HEK293 (cell line): ENCODE results near the gene SORL1-AS1.
"Not testable (repeated sequence)": the region's sequence is repeated elsewhere in the genome, so short reads cannot be mapped to it uniquely, and the experiment has no call there.

Source experiments
- CTCF ChIA-PET: fragments of 350-600 bp; formaldehyde crosslinking; extraction: SDS; loops from one replicate; lab custom pipeline; 2021; ENCODE audit warnings: antibody characterized with exemption; lab: Yijun Ruan, JAX
- POLR2A ChIA-PET: fragments of 300-600 bp; formaldehyde crosslinking; extraction: SDS; loops from one replicate; lab custom pipeline; 2020; ENCODE audit warnings: antibody characterized with exemption, inconsistent platforms; lab: Yijun Ruan, JAX
- H3K27ac ChIP-seq: fragments of 200-500 bp; sonication (Bioruptor generic); 2 replicates; pipeline ENCODE4 v1.5.1; 2014; ENCODE audit warnings: low read depth, low read length, control low read depth, inconsistent platforms; ENCODE audit errors: extremely low read depth
- H3K36me3 ChIP-seq, 2 experiments: fragments of 200-500 bp in 1 of 2; sonication (Bioruptor generic) in 1 of 2; 1 replicate in 1 of 2; 2 replicates in 1 of 2; pipeline ENCODE4 v1.5.1; 2014 to 2017; ENCODE audit warnings: inconsistent platforms in 2 of 2, low read length in 2 of 2; ENCODE audit not compliant: control insufficient read depth in 2 of 2, insufficient read depth in 1 of 2
- H3K4me1 ChIP-seq: fragments of 200-500 bp; sonication (Bioruptor generic); 2 replicates; pipeline ENCODE4 v1.5.1; 2014; ENCODE audit warnings: mild to moderate bottlenecking, low read length, inconsistent platforms; ENCODE audit not compliant: control insufficient read depth, insufficient read depth
- H3K4me3 ChIP-seq: 2 replicates; pipeline ENCODE4 v1.5.1; 2011; ENCODE audit warnings: low read depth, mild to moderate bottlenecking, control low read depth, low read length, moderate library complexity
- H3K9me3 ChIP-seq: fragments of 200-500 bp; sonication (Bioruptor generic); 2 replicates; pipeline ENCODE4 v1.5.1; 2014; ENCODE audit warnings: low read depth, low read length, inconsistent platforms; ENCODE audit not compliant: control insufficient read depth, insufficient read depth
- GLI2 ChIP-seq: fragments of 450-650 bp; formaldehyde crosslinking; IDR thresholded peaks from 2 replicates; pipeline ENCODE4; 2017; ENCODE audit warnings: missing biosample characterization, missing genetic modification characterization, low read depth, borderline replicate concordance
- KLF10 ChIP-seq: fragments of 450-650 bp; IDR thresholded peaks from 2 replicates; pipeline ENCODE4 v1.5.1; 2018; ENCODE audit warnings: missing biosample characterization, mild to moderate bottlenecking, missing genetic modification characterization
- MZF1 ChIP-seq: fragments of 450-650 bp; formaldehyde crosslinking; IDR thresholded peaks from 2 replicates; pipeline ENCODE4 v1.5.1; 2017; ENCODE audit warnings: missing biosample characterization, missing genetic modification characterization, borderline replicate concordance
- ZFHX2 ChIP-seq: fragments of 450-650 bp; formaldehyde crosslinking; conservative IDR thresholded peaks from 2 replicates; pipeline ENCODE4 v1.5.1; 2016; ENCODE audit warnings: missing biosample characterization, missing genetic modification characterization
- ZFP37 ChIP-seq: fragments of 450-650 bp; formaldehyde crosslinking; IDR thresholded peaks from 2 replicates; pipeline ENCODE4 v1.5.1; 2016; ENCODE audit warnings: missing biosample characterization, missing genetic modification characterization
- ZFP41 ChIP-seq: fragments of 450-650 bp; formaldehyde crosslinking; IDR thresholded peaks from 2 replicates; pipeline ENCODE4 v1.5.1; 2016; ENCODE audit warnings: missing biosample characterization, missing genetic modification characterization, borderline replicate concordance
- ZNF211 ChIP-seq: fragments of 450-650 bp; formaldehyde crosslinking; IDR thresholded peaks from 2 replicates; pipeline ENCODE4 v1.5.1; 2016; ENCODE audit warnings: low read depth, missing biosample characterization, missing genetic modification characterization
- ZNF280C ChIP-seq: fragments of 450-650 bp; formaldehyde crosslinking; IDR thresholded peaks from 2 replicates; pipeline ENCODE4 v1.5.1; 2016; ENCODE audit warnings: missing biosample characterization, missing genetic modification characterization
- ZNF558 ChIP-seq: fragments of 450-650 bp; formaldehyde crosslinking; IDR thresholded peaks from 2 replicates; pipeline ENCODE4 v1.5.1; 2016; ENCODE audit warnings: missing biosample characterization, missing genetic modification characterization
- ZNF561 ChIP-seq: fragments of 450-650 bp; IDR thresholded peaks from 2 replicates; pipeline ENCODE4 v1.5.1; 2018; ENCODE audit warnings: missing biosample characterization, missing genetic modification characterization, borderline replicate concordance
- ZNF585B ChIP-seq: fragments of 450-650 bp; formaldehyde crosslinking; IDR thresholded peaks from 2 replicates; pipeline ENCODE4 v1.5.1; 2016; ENCODE audit warnings: missing biosample characterization, missing genetic modification characterization
- ZNF621 ChIP-seq: fragments of 450-650 bp; formaldehyde crosslinking; IDR thresholded peaks from 2 replicates; pipeline ENCODE4 v1.5.1; 2017; ENCODE audit warnings: missing biosample characterization, missing genetic modification characterization
- ZSCAN4 ChIP-seq: fragments of 450-650 bp; formaldehyde crosslinking; IDR thresholded peaks from 2 replicates; pipeline ENCODE4 v1.5.1; 2017; ENCODE audit warnings: missing biosample characterization, missing genetic modification characterization
- TF ChIP-seq, protein P1 (sequence below): fragments of 450-650 bp; formaldehyde crosslinking; IDR thresholded peaks from 2 replicates; pipeline ENCODE4 v1.5.1; 2016; ENCODE audit warnings: missing biosample characterization, missing genetic modification characterization

The SORL1-AS1 gene

GRCh38 chr11:121411330-121411729, 41.4 kb downstream of the SORL1-AS1 start:
- H3K9me3 ChIP-seq, H3K36me3 ChIP-seq, H3K27ac ChIP-seq, CTCF ChIA-PET, H3K4me3 ChIP-seq, H3K4me1 ChIP-seq, POLR2A ChIA-PET: not testable (repeated sequence)

- POLR2A ChIA-PET, H3K36me3 ChIP-seq, H3K4me1 ChIP-seq, H3K4me3 ChIP-seq, H3K27ac ChIP-seq, H3K9me3 ChIP-seq: not testable (repeated sequence)
- CTCF ChIA-PET, result interaction anchor here (0.7 kb wide), 1 partner anchor 142 kb away, joined by 6 read pairs; no protein-coding TSS in a partner anchor
Observed at GRCh38 chr11:121410041-121410440, 42.7 kb downstream of the SORL1-AS1 start.

DNA sequence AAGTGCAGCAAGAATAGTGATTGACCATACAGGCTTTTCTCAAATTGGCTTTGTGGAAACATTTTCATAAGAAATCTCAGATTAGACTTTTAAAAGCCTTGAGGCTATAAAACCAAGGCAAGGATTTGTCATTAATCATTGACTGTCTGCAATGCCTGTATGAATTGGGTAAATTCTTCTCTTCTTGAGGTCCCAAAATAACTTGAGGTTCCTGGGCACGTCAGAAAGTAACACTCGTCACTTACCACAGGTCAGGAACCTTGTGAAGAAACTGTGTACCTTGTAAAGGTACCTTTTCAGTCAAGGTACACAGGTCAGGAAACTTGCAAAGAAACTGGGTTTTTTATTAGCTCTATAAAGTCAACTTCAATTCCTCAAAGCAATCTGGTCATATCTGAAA, 43.9 kb downstream of the SORL1-AS1 start:
- Histone ChIP-seq H3K27ac (no peak overlapping the region), H3K9me3 (no peaks in the 10 kb centered on the region), H3K36me3 (no peaks in the 10 kb centered on the region), H3K4me1 (no peaks in the 10 kb centered on the region), H3K4me3 (no peak overlapping the region)
- CTCF ChIA-PET, result no interaction called here
- TF ChIP-seq ZFP41 (no peak), ZNF585B (no peak), ZNF558 (tag by site-specific recombination) (no peak), ZNF621 (tag by site-specific recombination) (no peak)
- TF ChIP-seq, protein P1, sequence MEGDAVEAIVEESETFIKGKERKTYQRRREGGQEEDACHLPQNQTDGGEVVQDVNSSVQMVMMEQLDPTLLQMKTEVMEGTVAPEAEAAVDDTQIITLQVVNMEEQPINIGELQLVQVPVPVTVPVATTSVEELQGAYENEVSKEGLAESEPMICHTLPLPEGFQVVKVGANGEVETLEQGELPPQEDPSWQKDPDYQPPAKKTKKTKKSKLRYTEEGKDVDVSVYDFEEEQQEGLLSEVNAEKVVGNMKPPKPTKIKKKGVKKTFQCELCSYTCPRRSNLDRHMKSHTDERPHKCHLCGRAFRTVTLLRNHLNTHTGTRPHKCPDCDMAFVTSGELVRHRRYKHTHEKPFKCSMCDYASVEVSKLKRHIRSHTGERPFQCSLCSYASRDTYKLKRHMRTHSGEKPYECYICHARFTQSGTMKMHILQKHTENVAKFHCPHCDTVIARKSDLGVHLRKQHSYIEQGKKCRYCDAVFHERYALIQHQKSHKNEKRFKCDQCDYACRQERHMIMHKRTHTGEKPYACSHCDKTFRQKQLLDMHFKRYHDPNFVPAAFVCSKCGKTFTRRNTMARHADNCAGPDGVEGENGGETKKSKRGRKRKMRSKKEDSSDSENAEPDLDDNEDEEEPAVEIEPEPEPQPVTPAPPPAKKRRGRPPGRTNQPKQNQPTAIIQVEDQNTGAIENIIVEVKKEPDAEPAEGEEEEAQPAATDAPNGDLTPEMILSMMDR (tag by site-specific recombination), result no peak
- POLR2A ChIA-PET, result no interaction called here

DNA sequence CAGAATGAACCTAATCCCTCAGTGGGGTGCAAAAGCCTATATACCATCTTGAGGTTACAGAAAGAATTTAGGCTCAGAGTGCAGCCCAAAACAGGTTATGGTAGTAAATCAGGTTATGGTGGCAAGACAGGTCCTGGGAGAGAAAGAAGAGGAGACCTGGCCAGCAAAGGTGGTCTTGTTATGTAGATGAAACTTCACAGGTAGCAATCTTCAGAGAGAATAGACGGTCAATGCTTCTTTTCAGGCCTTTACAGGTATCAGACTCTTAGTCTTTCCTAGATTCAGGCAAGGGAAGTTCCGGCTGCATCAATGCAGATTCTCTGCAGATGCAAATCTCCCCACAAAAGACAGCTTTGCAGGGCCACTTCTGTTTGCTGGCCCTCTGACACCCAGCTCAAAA, 46.5 kb downstream of the SORL1-AS1 start:
- Histone ChIP-seq H3K4me1 (no peaks in the 10 kb centered on the region), H3K36me3 (no peaks in the 10 kb centered on the region), H3K4me3 (no peak overlapping the region), H3K9me3 (no peaks in the 10 kb centered on the region), H3K27ac (no peak overlapping the region)
- POLR2A ChIA-PET, result no interaction called here
- TF ChIP-seq ZFHX2 (tag by site-specific recombination) (no peak), GLI2 (tag by site-specific recombination) (no peak), ZFP37 (tag by site-specific recombination) (no peak), MZF1 (tag by site-specific recombination) (no peak), ZNF280C (tag by site-specific recombination) (no peak), ZNF211 (tag by site-specific recombination) (no peak), ZNF561 (tag by site-specific recombination) (no peak), KLF10 (tag by site-specific recombination) (no peak), ZSCAN4 (tag by site-specific recombination) (no peak)
- CTCF ChIA-PET, result interaction anchor here (0.6 to 2.0 kb wide), 3 partner anchors 13 to 93 kb away, joined by 3 to 5 read pairs (median 4); no protein-coding TSS in a partner anchor
